Activated B cell treated with CpG ODN at 0.5 μM for 24 hours (primary cell): ENCODE results near the gene ANGEL1. TPM values are rescaled to one million over a fixed set of nuclear protein-coding genes. Genes with fewer than 3 reads are reported as not detected.

Experiments
- ATAC-seq: fragments of 200-7000 bp; cut with Tn5 transposase; one replicate; pipeline ENCODE4 v1.10.0; 2021; ENCODE audit warnings: low read depth, mild to moderate bottlenecking, moderate library complexity
- CTCF ChIA-PET: fragments of 350-600 bp; sonication (Branson Sonifier 250); formaldehyde crosslinking; loops from one replicate; lab custom pipeline; 2021; ENCODE audit warnings: antibody characterized with exemption; lab: Charles Lee
- POLR2A ChIA-PET: fragments of 350-600 bp; sonication (Branson Sonifier 250); formaldehyde crosslinking; loops from one replicate; lab custom pipeline; 2021; ENCODE audit warnings: antibody characterized with exemption; lab: Charles Lee
- DNase-seq: peaks from one replicate; pipeline ENCODE4 v3.0.0; 2022
- H3K27ac Mint-ChIP-seq: one replicate; pipeline ENCODE4 v1.8.0; 2020; ENCODE audit warnings: mixed read lengths
- H3K27me3 Mint-ChIP-seq: one replicate; pipeline ENCODE4 v1.8.0; 2021; ENCODE audit warnings: mixed read lengths
- H3K36me3 Mint-ChIP-seq: one replicate; pipeline ENCODE4 v1.8.0; 2021; ENCODE audit warnings: low read depth, mixed read lengths
- H3K4me1 Mint-ChIP-seq: one replicate; pipeline ENCODE4 v1.8.0; 2021; ENCODE audit warnings: mixed read lengths
- H3K4me3 Mint-ChIP-seq: one replicate; pipeline ENCODE4 v1.8.0; 2020; ENCODE audit warnings: mild to moderate bottlenecking, mixed read lengths
- H3K9me3 Mint-ChIP-seq: one replicate; pipeline ENCODE4 v1.8.0; 2020; ENCODE audit warnings: mixed read lengths
- CTCF ChIP-seq: fragments of 200-600 bp; IDR thresholded peaks from one replicate; pipeline ENCODE4 v1.8.0; 2022; ENCODE audit warnings: antibody characterized with exemption, mild to moderate bottlenecking
- intact Hi-C: fragments of 100-400 bp; cut with micrococcal nuclease; formaldehyde crosslinking; loops from one replicate; pipeline ENCODE4 v1.15.1; 2024
- total RNA-seq: library from RNA; stranded (reverse); gene quantifications from 2 replicates; pipeline ENCODE4 v1.2.3, GENCODE V29; 2022

ANGEL1 gene
- total RNA-seq, 1 donor from 2014 or later, result 17.9 TPM

GRCh38 chr14:76848879-76849278 is 36.2 kb upstream of the ANGEL1 start:
- no peak for ATAC-seq
- intact Hi-C loops, result no loop called here

GRCh38 chr14:76846331-76847047 is 33.8 kb upstream of the ANGEL1 start:
- peaks cover 16% of the 10 kb centered on the region for H3K27me3 Mint-ChIP-seq

More at GRCh38 chr14:76848879-76849278, 36.2 kb upstream of the ANGEL1 start:
- H3K4me3 Mint-ChIP-seq, result no peak overlapping the region
- ChIA-PET POLR2A (no interaction called here), CTCF (no interaction called here)
- peaks cover 13% of the 10 kb centered on the region for H3K4me1 Mint-ChIP-seq
- no peak overlapping the region for H3K27ac Mint-ChIP-seq
- no peak for DNase-seq
- no peaks in the 10 kb centered on the region for H3K9me3 Mint-ChIP-seq
- no peak for TF ChIP-seq CTCF
- H3K36me3 Mint-ChIP-seq, result no peaks in the 10 kb centered on the region
- peaks cover 12% of the 10 kb centered on the region for H3K27me3 Mint-ChIP-seq

GRCh38 chr14:76844223-76844622 is 31.5 kb upstream of the ANGEL1 start:
- no peak for DNase-seq
- intact Hi-C loops, result no loop called here

More at GRCh38 chr14:76846331-76847047, 33.8 kb upstream of the ANGEL1 start:
- intact Hi-C loops, result no loop called here
- no peaks in the 10 kb centered on the region for H3K9me3 Mint-ChIP-seq
- ChIA-PET POLR2A (no interaction called here), CTCF (interaction anchor here (0.8 to 1.2 kb wide), 2 partner anchors 30 to 224 kb away, joined by 3 read pairs; no protein-coding TSS in a partner anchor)
- ATAC-seq (no peak), DNase-seq (no peak)
- H3K27ac Mint-ChIP-seq, result no peak overlapping the region
- H3K36me3 Mint-ChIP-seq, result no peaks in the 10 kb centered on the region
- no peak overlapping the region for H3K4me3 Mint-ChIP-seq
- H3K4me1 Mint-ChIP-seq, result peaks cover 13% of the 10 kb centered on the region
- TF ChIP-seq CTCF, result no peak

GRCh38 chr14:76842414-76842813 is 29.7 kb upstream of the ANGEL1 start:
- Mint-ChIP-seq H3K4me1 (peaks cover 13% of the 10 kb centered on the region), H3K27ac (no peak overlapping the region), H3K4me3 (no peak overlapping the region), H3K9me3 (no peaks in the 10 kb centered on the region), H3K27me3 (peaks cover 18% of the 10 kb centered on the region), H3K36me3 (no peaks in the 10 kb centered on the region)
- intact Hi-C loops, result no loop called here
- CTCF ChIA-PET, result no interaction called here
- POLR2A ChIA-PET, result interaction anchor here (0.6 kb wide), 2 partner anchors 9 to 128 kb away, joined by 3 to 6 read pairs; no protein-coding TSS in a partner anchor
- no peak for TF ChIP-seq CTCF
- ATAC-seq, result no peak
- no peak for DNase-seq

More at GRCh38 chr14:76844223-76844622, 31.5 kb upstream of the ANGEL1 start:
- CTCF ChIA-PET, result no interaction called here
- no peak overlapping the region for H3K4me3 Mint-ChIP-seq
- no peak for TF ChIP-seq CTCF
- H3K27me3 Mint-ChIP-seq, result peaks cover 18% of the 10 kb centered on the region
- POLR2A ChIA-PET, result no interaction called here
- H3K9me3 Mint-ChIP-seq, result no peaks in the 10 kb centered on the region
- H3K36me3 Mint-ChIP-seq, result no peaks in the 10 kb centered on the region
- peaks cover 13% of the 10 kb centered on the region for H3K4me1 Mint-ChIP-seq
- no peak overlapping the region for H3K27ac Mint-ChIP-seq
- ATAC-seq, result peak; percentile 68

- Mint-ChIP-seq H3K27me3 (peaks cover 22% of the 10 kb centered on the region), H3K4me3 (no peak overlapping the region), H3K9me3 (no peaks in the 10 kb centered on the region), H3K27ac (no peak overlapping the region), H3K36me3 (no peaks in the 10 kb centered on the region), H3K4me1 (no peaks in the 10 kb centered on the region)
- no peak for TF ChIP-seq CTCF
- ATAC-seq (no peak), DNase-seq (no peak)
- POLR2A ChIA-PET, result no interaction called here
- intact Hi-C loops, result no loop called here
- CTCF ChIA-PET, result interaction anchor here (0.7 kb wide), 1 partner anchor 24 kb away, joined by 3 read pairs; no protein-coding TSS in a partner anchor
Observed at GRCh38 chr14:76837524-76837923, 24.8 kb upstream of the ANGEL1 start.
